HCT116 (cell line): ENCODE measurements around the gene PRSS27. TPM values are rescaled to one million over a fixed set of nuclear protein-coding genes. Genes with fewer than 3 reads are reported as not detected.

Experiments used
- ATAC-seq: fragments of 200-7000 bp; cut with Tn5 transposase; 2 replicates; pipeline ENCODE4 v1.9.1; 2020; ENCODE audit warnings: mild to moderate bottlenecking, moderate library complexity
- BruUV-seq: library from RNA; stranded (reverse); fragments of 400-500 nt; replicated peaks from 2 replicates; lab custom pipeline; 2021; lab: Mats Ljungman, UMichigan
- CTCF ChIA-PET: fragments of 300-600 bp; sonication (Branson Sonifier 250); formaldehyde crosslinking; loops from one replicate; lab custom pipeline; 2021; ENCODE audit warnings: antibody characterized with exemption; lab: Charles Lee
- POLR2A ChIA-PET: fragments of 300-600, 350-600 bp; sonication (Branson Sonifier 250); formaldehyde crosslinking; loops from one replicate; lab custom pipeline; 2021; ENCODE audit warnings: antibody characterized with exemption; lab: Charles Lee
- RAD21 ChIA-PET, 2 experiments: fragments of 300-600 bp; sonication (Branson Sonifier 250); formaldehyde crosslinking; loops; one replicate each; lab custom pipeline; 2023; ENCODE audit warnings: low total read pairs in 2 of 2; ENCODE audit not compliant: uncharacterized antibody in 2 of 2, unreplicated experiment in 2 of 2, low non-redundant PET in 1 of 2; lab: Charles Lee
- DNase-seq: peaks from one replicate; pipeline ENCODE4 v3.0.0-alpha.2; 2010; ENCODE audit warnings: low read depth, low spot score
- H2AFZ ChIP-seq: fragments of 200-600 bp; shearing (Covaris generic), sonication (generic); 2 replicates; pipeline ENCODE4 v1.6.1; 2017; ENCODE audit warnings: low read depth, mixed run types, mixed read lengths, antibody characterized with exemption, low read length; ENCODE audit not compliant: poor library complexity, severe bottlenecking
- H3K27ac ChIP-seq: 2 replicates; pipeline ENCODE4 v1.5.1; 2012; ENCODE audit warnings: low read depth, low read length
- H3K27me3 ChIP-seq: fragments of 200-600 bp; sonication (generic); 2 replicates; pipeline ENCODE4 v1.6.1; 2016; ENCODE audit warnings: mixed run types, low read length, mixed read lengths; ENCODE audit not compliant: insufficient read depth
- H3K36me3 ChIP-seq, 2 experiments: fragments of 200-500 bp in 1 of 2; fragments of 200-600 bp in 1 of 2; sonication (Bioruptor generic) in 1 of 2; sonication (generic) in 1 of 2; 2 replicates each; pipeline versions ENCODE4 v1.5.1 to v1.6.1; 2014 to 2016; ENCODE audit warnings: low read length in 2 of 2, inconsistent platforms in 1 of 2, mixed read lengths in 1 of 2, mixed run types in 1 of 2; ENCODE audit not compliant: insufficient read depth in 2 of 2, control insufficient read depth in 1 of 2
- H3K4me1 ChIP-seq, 2 experiments: fragments of 200-600 bp in 1 of 2; sonication (generic) in 1 of 2; 2 replicates each; pipeline versions ENCODE4 v1.5.1 to v1.6.1; 2012 to 2017; ENCODE audit warnings: low read length in 2 of 2, inconsistent platforms in 1 of 2, mild to moderate bottlenecking in 1 of 2, mixed read lengths in 1 of 2, mixed run types in 1 of 2, moderate library complexity in 1 of 2; ENCODE audit not compliant: insufficient read depth in 2 of 2, control insufficient read depth in 1 of 2
- H3K4me2 ChIP-seq: fragments of 200-600 bp; sonication (generic); 2 replicates; pipeline ENCODE4 v1.6.1; 2017; ENCODE audit warnings: mixed run types, low read length, mixed read lengths
- H3K4me3 ChIP-seq, 2 experiments: fragments of 200-600 bp in 1 of 2; sonication (generic) in 1 of 2; replicated peaks in 1 of 2; 2 replicates each; pipeline ENCODE4 v1.5.1; 2011 to 2016; ENCODE audit warnings: low read length in 2 of 2, control low read depth in 1 of 2, low read depth in 1 of 2, mild to moderate bottlenecking in 1 of 2, mixed read lengths in 1 of 2, mixed run types in 1 of 2
- H3K79me2 ChIP-seq: fragments of 200-600 bp; sonication (generic); 2 replicates; pipeline ENCODE4 v1.6.1; 2017; ENCODE audit warnings: mild to moderate bottlenecking, mixed run types, low read length, moderate library complexity, mixed read lengths; ENCODE audit not compliant: insufficient read depth
- H3K9ac ChIP-seq: fragments of 200-600 bp; sonication (generic); 2 replicates; pipeline ENCODE4 v1.6.1; 2016; ENCODE audit warnings: low read length, mixed read lengths
- H3K9me2 ChIP-seq: fragments of 200-600 bp; sonication (generic), shearing (Covaris generic); 2 replicates; pipeline ENCODE4 v1.6.1; 2017; ENCODE audit warnings: mixed run types, mild to moderate bottlenecking, moderate library complexity; ENCODE audit not compliant: insufficient read depth
- H3K9me3 ChIP-seq, 2 experiments: fragments of 200-500 bp in 1 of 2; fragments of 200-600 bp in 1 of 2; sonication (Bioruptor generic) in 1 of 2; sonication (generic) in 1 of 2; 2 replicates each; pipeline ENCODE4 v1.6.1; 2014 to 2017; ENCODE audit warnings: low read length in 2 of 2, mixed read lengths in 2 of 2, inconsistent platforms in 1 of 2, low read depth in 1 of 2, mild to moderate bottlenecking in 1 of 2, mixed run types in 1 of 2, moderate library complexity in 1 of 2; ENCODE audit not compliant: control insufficient read depth in 1 of 2, insufficient read depth in 1 of 2
- H4K20me1 ChIP-seq: fragments of 200-600 bp; sonication (generic), shearing (Covaris generic); 2 replicates; pipeline ENCODE4 v1.6.1; 2017; ENCODE audit warnings: mixed run types, mild to moderate bottlenecking, moderate library complexity; ENCODE audit not compliant: insufficient read depth
- ATF3 ChIP-seq: IDR thresholded peaks from 2 replicates; pipeline ENCODE4 v1.6.1; 2012
- CBX3 ChIP-seq: IDR thresholded peaks from 2 replicates; pipeline ENCODE4 v1.6.1; 2012; ENCODE audit warnings: low read depth
- CEBPB ChIP-seq: IDR thresholded peaks from 2 replicates; pipeline ENCODE4 v1.6.1; 2012; ENCODE audit warnings: low read depth
- CTCF ChIP-seq, 3 experiments: fragments of 200-600 bp in 1 of 3; sonication (generic) in 1 of 3; IDR thresholded peaks in 2 of 3; conservative IDR thresholded peaks in 1 of 3; 2 replicates each; pipeline ENCODE4 v1.5.1; 2012 to 2017; ENCODE audit warnings: low read depth in 2 of 3, low read length in 2 of 3, antibody characterized with exemption in 1 of 3, borderline replicate concordance in 1 of 3, control low read depth in 1 of 3, mild to moderate bottlenecking in 1 of 3, mixed read lengths in 1 of 3, mixed run types in 1 of 3, moderate library complexity in 1 of 3; ENCODE audit not compliant: insufficient read depth in 1 of 3
- EGR1 ChIP-seq: IDR thresholded peaks from 2 replicates; pipeline ENCODE4 v1.6.1; 2012; ENCODE audit warnings: low read depth
- ELF1 ChIP-seq: IDR thresholded peaks from 2 replicates; pipeline ENCODE4 v1.6.1; 2012; ENCODE audit warnings: low read depth, borderline replicate concordance
- EZH2 ChIP-seq: fragments of 200-600 bp; sonication (generic); IDR thresholded peaks from 2 replicates; pipeline ENCODE4 v1.6.1; 2017; ENCODE audit warnings: antibody characterized with exemption, mixed run types
- EZH2phosphoT487 ChIP-seq: fragments of 200-600 bp; IDR thresholded peaks from 2 replicates; pipeline ENCODE4 v1.6.1; 2018; ENCODE audit warnings: antibody characterized with exemption, borderline replicate concordance
- FOSL1 ChIP-seq: IDR thresholded peaks from 2 replicates; pipeline ENCODE4 v1.6.1; 2012; ENCODE audit warnings: low read depth
- JUND ChIP-seq: IDR thresholded peaks from 2 replicates; pipeline ENCODE4 v1.6.1; 2012
- MAX ChIP-seq: IDR thresholded peaks from 2 replicates; pipeline ENCODE4 v1.6.1; 2012
- POLR2A ChIP-seq: IDR thresholded peaks from 2 replicates; pipeline ENCODE4 v1.7.0; 2011; ENCODE audit warnings: borderline replicate concordance; ENCODE audit not compliant: insufficient read depth, insufficient read length; ENCODE audit errors: extremely low read depth
- POLR2AphosphoS5 ChIP-seq: IDR thresholded peaks from 2 replicates; pipeline ENCODE4 v1.6.1; 2011; ENCODE audit warnings: mild to moderate bottlenecking, low read depth, low read length, moderate library complexity
- RAD21 ChIP-seq: IDR thresholded peaks from 2 replicates; pipeline ENCODE4 v1.6.1; 2012; ENCODE audit warnings: low read depth, mild to moderate bottlenecking
- SRF ChIP-seq: IDR thresholded peaks from 2 replicates; pipeline ENCODE4 v1.6.1; 2012; ENCODE audit warnings: low read depth
- TCF7L2 ChIP-seq: IDR thresholded peaks from 2 replicates; pipeline ENCODE4 v1.7.0; 2011; ENCODE audit warnings: borderline replicate concordance, inconsistent platforms; ENCODE audit not compliant: insufficient read depth, insufficient read length; ENCODE audit errors: extremely low read depth
- YY1 ChIP-seq: IDR thresholded peaks from 2 replicates; pipeline ENCODE4 v1.6.1; 2011; ENCODE audit warnings: low read length, low read depth, moderate library complexity, mild to moderate bottlenecking; ENCODE audit not compliant: insufficient replicate concordance; ENCODE audit errors: extremely low read depth
- ZFX ChIP-seq: fragments of 450-650 bp; IDR thresholded peaks from 2 replicates; pipeline ENCODE4 v1.6.1; 2017
- ZNF274 ChIP-seq: fragments of 200-500 bp; sonication (Bioruptor generic); IDR thresholded peaks from 2 replicates; pipeline ENCODE4 v1.6.1; 2014; ENCODE audit warnings: mild to moderate bottlenecking, low read depth, low read length, inconsistent platforms
- intact Hi-C: fragments of 100-400 bp; cut with micrococcal nuclease; formaldehyde crosslinking; loops from 2 replicates; pipeline ENCODE4 v1.10.0; 2022
- total RNA-seq: library from RNA; stranded (reverse); gene quantifications from one replicate; pipeline ENCODE4 v1.2.1, GENCODE V29; 2021; ENCODE audit not compliant: unreplicated experiment
- TF ChIP-seq, protein P1 (sequence below): IDR thresholded peaks from 2 replicates; pipeline ENCODE4 v1.6.1; 2011; ENCODE audit warnings: mild to moderate bottlenecking, low read length, moderate library complexity; ENCODE audit not compliant: insufficient replicate concordance; ENCODE audit errors: extremely low read depth

Gene PRSS27
- total RNA-seq, 1 experiment from 2014 or later: 3.3 TPM

- no TSS peak for BruUV-seq
- CTCF ChIA-PET: no interaction called here
These were observed 528 bp downstream of the PRSS27 start for GRCh38 chr16:2719328-2720063.

More at GRCh38 chr16:2719328-2720063, 528 bp downstream of the PRSS27 start:
- Histone ChIP-seq H3K9ac (peak overlapping the region; percentile 73), H3K4me3 (peak overlapping the region in 1 of 2 experiments; percentile 61; a peak in 1 of 4 replicates), H3K4me2 (peak overlapping the region; percentile 81), H3K36me3 (no peaks in the 10 kb centered on the region), H3K79me2 (no peaks in the 10 kb centered on the region), H3K27me3 (no peaks in the 10 kb centered on the region), H3K4me1 (peaks cover 28 to 43% of the 10 kb centered on the region in 2 experiments), H3K9me2 (no peaks in the 10 kb centered on the region), H4K20me1 (no peaks in the 10 kb centered on the region), H3K27ac (peak overlapping the region; percentile 89), H3K9me3 (no peaks in the 10 kb centered on the region), H2AFZ (no peak overlapping the region)
- POLR2A ChIA-PET: interaction anchor here (0.6 to 1.2 kb wide), 2 partner anchors 37 to 291 kb away, joined by 3 to 4 read pairs; partner anchors contain the start of gene KCTD5
- ATAC-seq (no peak), DNase-seq (no peak)
- RAD21 ChIA-PET: no interaction called here
- intact Hi-C loops: loop anchor here (2.0 kb wide), 1 partner anchor 37 kb away; the partner anchor contains the start of gene KCTD5
- TF ChIP-seq CEBPB (no peak), ELF1 (no peak), SRF (no peak), CBX3 (no peak), EGR1 (no peak), CTCF (IDR thresholded peaks at IDR 0.05 in 2 of 3, conservative IDR thresholded peaks at IDR 0.05 in 1 of 3; ENCODE audit: borderline replicate concordance in 1 of 3, insufficient read depth in 1 of 3, low read depth in 2 of 3, low read length in 2 of 3) (no peak), JUND (no peak), MAX (no peak), YY1 (no peak), EZH2phosphoT487 (no peak), POLR2A (no peak), RAD21 (no peak), FOSL1 (no peak), POLR2AphosphoS5 (no peak), TCF7L2 (no peak), ZNF274 (no peak), EZH2 (no peak), ZFX (no peak), ATF3 (no peak)
- TF ChIP-seq, protein P1, sequence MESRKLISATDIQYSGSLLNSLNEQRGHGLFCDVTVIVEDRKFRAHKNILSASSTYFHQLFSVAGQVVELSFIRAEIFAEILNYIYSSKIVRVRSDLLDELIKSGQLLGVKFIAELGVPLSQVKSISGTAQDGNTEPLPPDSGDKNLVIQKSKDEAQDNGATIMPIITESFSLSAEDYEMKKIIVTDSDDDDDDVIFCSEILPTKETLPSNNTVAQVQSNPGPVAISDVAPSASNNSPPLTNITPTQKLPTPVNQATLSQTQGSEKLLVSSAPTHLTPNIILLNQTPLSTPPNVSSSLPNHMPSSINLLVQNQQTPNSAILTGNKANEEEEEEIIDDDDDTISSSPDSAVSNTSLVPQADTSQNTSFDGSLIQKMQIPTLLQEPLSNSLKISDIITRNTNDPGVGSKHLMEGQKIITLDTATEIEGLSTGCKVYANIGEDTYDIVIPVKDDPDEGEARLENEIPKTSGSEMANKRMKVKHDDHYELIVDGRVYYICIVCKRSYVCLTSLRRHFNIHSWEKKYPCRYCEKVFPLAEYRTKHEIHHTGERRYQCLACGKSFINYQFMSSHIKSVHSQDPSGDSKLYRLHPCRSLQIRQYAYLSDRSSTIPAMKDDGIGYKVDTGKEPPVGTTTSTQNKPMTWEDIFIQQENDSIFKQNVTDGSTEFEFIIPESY: no peak
